Liver (tissue), 9 donors: ENCODE measurements around the gene CDC42BPB. TPM values are rescaled to one million over a fixed set of nuclear protein-coding genes. Genes with fewer than 3 reads are reported as not detected.

ENCODE experiments used
- DNase-seq: peaks from one replicate; pipeline ENCODE4 v3.0.0-alpha.2; 2017; ENCODE audit warnings: low spot score
- H3K27ac ChIP-seq, 2 donors: one replicate each; pipeline ENCODE4 v1.7.0; 2013; ENCODE audit warnings: inconsistent platforms in 2 of 2, low read length in 2 of 2, control low read depth in 1 of 2, low read depth in 1 of 2, mild to moderate bottlenecking in 1 of 2
- H3K27me3 ChIP-seq, 4 donors: one replicate each; pipeline versions ENCODE4 v1.6.1 to v1.7.0; 2013; ENCODE audit warnings: low read length in 3 of 4, inconsistent platforms in 1 of 4, mild to moderate bottlenecking in 1 of 4, moderate library complexity in 1 of 4; ENCODE audit not compliant: control insufficient read depth in 4 of 4, insufficient read depth in 4 of 4
- H3K36me3 ChIP-seq, 4 donors: one replicate each; pipeline versions ENCODE4 v1.6.1 to v1.7.0; 2013; ENCODE audit warnings: low read length in 3 of 4, mild to moderate bottlenecking in 3 of 4, low read depth in 1 of 4, moderate library complexity in 1 of 4; ENCODE audit not compliant: control insufficient read depth in 4 of 4, insufficient read depth in 3 of 4
- H3K4me1 ChIP-seq, 4 donors: one replicate each; pipeline versions ENCODE4 v1.6.1 to v1.7.0; 2013; ENCODE audit warnings: low read length in 3 of 4, mild to moderate bottlenecking in 3 of 4, moderate library complexity in 1 of 4; ENCODE audit not compliant: control insufficient read depth in 4 of 4, insufficient read depth in 4 of 4
- H3K4me3 ChIP-seq, 3 donors: one replicate each; pipeline versions ENCODE4 v1.6.1 to v1.7.0; 2013; ENCODE audit warnings: low read length in 3 of 3, control low read depth in 1 of 3, low read depth in 1 of 3, mild to moderate bottlenecking in 1 of 3
- H3K9ac ChIP-seq, 2 donors: one replicate each; pipeline ENCODE4 v1.7.0; 2013; ENCODE audit warnings: low read length in 2 of 2, mild to moderate bottlenecking in 2 of 2, moderate library complexity in 2 of 2, control low read depth in 1 of 2, low read depth in 1 of 2
- H3K9me3 ChIP-seq, 4 donors: one replicate each; pipeline versions ENCODE4 v1.6.1 to v1.7.0; 2013; ENCODE audit warnings: low read length in 3 of 4; ENCODE audit not compliant: control insufficient read depth in 4 of 4
- FOXA1 ChIP-seq: IDR thresholded peaks from 2 replicates; pipeline ENCODE4 v1.6.1; 2016; ENCODE audit warnings: antibody characterized with exemption
- GABPA ChIP-seq, 2 donors: IDR thresholded peaks in 1 of 2; conservative IDR thresholded peaks in 1 of 2; 2 replicates each; pipeline ENCODE4 v1.6.1; 2016; ENCODE audit warnings: antibody characterized with exemption in 2 of 2, mild to moderate bottlenecking in 1 of 2, moderate library complexity in 1 of 2
- HNF4A ChIP-seq, 2 donors: conservative IDR thresholded peaks; 2 replicates each; pipeline ENCODE4 v1.6.1; 2016; ENCODE audit warnings: antibody characterized with exemption in 2 of 2, mild to moderate bottlenecking in 2 of 2
- HNF4G ChIP-seq: IDR thresholded peaks from 2 replicates; pipeline ENCODE4 v1.6.1; 2016; ENCODE audit warnings: antibody characterized with exemption
- JUND ChIP-seq, 2 donors: IDR thresholded peaks; 2 replicates each; pipeline ENCODE4 v1.6.1; 2016; ENCODE audit warnings: antibody characterized with exemption in 2 of 2
- MAX ChIP-seq: IDR thresholded peaks from 2 replicates; pipeline ENCODE4 v1.6.1; 2016; ENCODE audit warnings: antibody characterized with exemption
- NR2F2 ChIP-seq: IDR thresholded peaks from 2 replicates; pipeline ENCODE4 v1.6.1; 2016; ENCODE audit warnings: antibody characterized with exemption
- RXRA ChIP-seq, 2 donors: IDR thresholded peaks; 2 replicates each; pipeline ENCODE4 v1.6.1; 2017 to 2018; ENCODE audit warnings: antibody characterized with exemption in 2 of 2, mild to moderate bottlenecking in 1 of 2
- SP1 ChIP-seq: IDR thresholded peaks from 2 replicates; pipeline ENCODE4 v1.6.1; 2018; ENCODE audit warnings: antibody characterized with exemption, mild to moderate bottlenecking
- TAF1 ChIP-seq: conservative IDR thresholded peaks from 2 replicates; pipeline ENCODE4 v1.6.1; 2016; ENCODE audit warnings: antibody characterized with exemption, mild to moderate bottlenecking
- ZBTB33 ChIP-seq: IDR thresholded peaks from 2 replicates; pipeline ENCODE4 v1.6.1; 2016; ENCODE audit warnings: antibody characterized with exemption
- WGBS: extraction: QIAGEN DNeasy Blood & Tissue Kit; methylation state at CpG from one replicate; pipeline ENCODE4 v1.1.7; 2013; 5-methylcytosine and 5-hydroxymethylcytosine counted together
- polyA plus RNA-seq, 2 donors: library from polyadenylated mRNA; stranded (reverse) in 1 of 2; unstranded in 1 of 2; fragments of 200-250 nt in 1 of 2; fragments of >200 nt in 1 of 2; fragmentation: Nextera tagmentation in 1 of 2; extraction: Ambion mirVana in 1 of 2; gene quantifications; one replicate each; pipeline versions ENCODE4 v1.2.1 to v1.2.3, GENCODE V29; 2013 to 2015
- total RNA-seq, 2 donors: library from RNA; depleted of rRNA; stranded (reverse); fragments of >200 nt; gene quantifications; one replicate each; pipeline ENCODE4 v1.2.3, GENCODE V29; 2014
- TF ChIP-seq, protein P1 (sequence below): fragments of 150-350 bp; IDR thresholded peaks from 2 replicates; pipeline ENCODE4 v1.5.1; 2017; ENCODE audit warnings: improper control_type of control experiment, low read depth, low read length; ENCODE audit not compliant: missing input control
- TF ChIP-seq, protein P2 (sequence below): IDR thresholded peaks from 2 replicates; pipeline ENCODE4 v1.6.1; 2016; ENCODE audit warnings: antibody characterized with exemption, mild to moderate bottlenecking
- donor health status: healthy.
- donor health status: healthy.
- donor health status: healthy.
- donor health status: healthy.
- donor health status: healthy.

CDC42BPB gene
- total and polyA plus RNA-seq, 4 donors = 4.1 to 78.7 (median 29.7) TPM

- Histone ChIP-seq H3K4me3 (no peak overlapping the region), H3K27ac (no peak overlapping the region), H3K4me1 (no peaks in the 10 kb centered on the region), H3K27me3 (no peaks in the 10 kb centered on the region), H3K9me3 (no peaks in the 10 kb centered on the region), H3K9ac (no peak overlapping the region), H3K36me3 (peaks cover 15 to 85% (median 54%) of the 10 kb centered on the region in 4 donors)
- 89% methylated on average over 8 of the region's 8 CpGs for WGBS
- TF ChIP-seq, protein P1, sequence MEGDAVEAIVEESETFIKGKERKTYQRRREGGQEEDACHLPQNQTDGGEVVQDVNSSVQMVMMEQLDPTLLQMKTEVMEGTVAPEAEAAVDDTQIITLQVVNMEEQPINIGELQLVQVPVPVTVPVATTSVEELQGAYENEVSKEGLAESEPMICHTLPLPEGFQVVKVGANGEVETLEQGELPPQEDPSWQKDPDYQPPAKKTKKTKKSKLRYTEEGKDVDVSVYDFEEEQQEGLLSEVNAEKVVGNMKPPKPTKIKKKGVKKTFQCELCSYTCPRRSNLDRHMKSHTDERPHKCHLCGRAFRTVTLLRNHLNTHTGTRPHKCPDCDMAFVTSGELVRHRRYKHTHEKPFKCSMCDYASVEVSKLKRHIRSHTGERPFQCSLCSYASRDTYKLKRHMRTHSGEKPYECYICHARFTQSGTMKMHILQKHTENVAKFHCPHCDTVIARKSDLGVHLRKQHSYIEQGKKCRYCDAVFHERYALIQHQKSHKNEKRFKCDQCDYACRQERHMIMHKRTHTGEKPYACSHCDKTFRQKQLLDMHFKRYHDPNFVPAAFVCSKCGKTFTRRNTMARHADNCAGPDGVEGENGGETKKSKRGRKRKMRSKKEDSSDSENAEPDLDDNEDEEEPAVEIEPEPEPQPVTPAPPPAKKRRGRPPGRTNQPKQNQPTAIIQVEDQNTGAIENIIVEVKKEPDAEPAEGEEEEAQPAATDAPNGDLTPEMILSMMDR = no peak
- TF ChIP-seq ZBTB33 (no peak), NR2F2 (no peak), HNF4A (conservative IDR thresholded peaks at IDR 0.05) (no peak), JUND (IDR thresholded peaks at IDR 0.05) (no peak), MAX (no peak)
- TF ChIP-seq, protein P2, sequence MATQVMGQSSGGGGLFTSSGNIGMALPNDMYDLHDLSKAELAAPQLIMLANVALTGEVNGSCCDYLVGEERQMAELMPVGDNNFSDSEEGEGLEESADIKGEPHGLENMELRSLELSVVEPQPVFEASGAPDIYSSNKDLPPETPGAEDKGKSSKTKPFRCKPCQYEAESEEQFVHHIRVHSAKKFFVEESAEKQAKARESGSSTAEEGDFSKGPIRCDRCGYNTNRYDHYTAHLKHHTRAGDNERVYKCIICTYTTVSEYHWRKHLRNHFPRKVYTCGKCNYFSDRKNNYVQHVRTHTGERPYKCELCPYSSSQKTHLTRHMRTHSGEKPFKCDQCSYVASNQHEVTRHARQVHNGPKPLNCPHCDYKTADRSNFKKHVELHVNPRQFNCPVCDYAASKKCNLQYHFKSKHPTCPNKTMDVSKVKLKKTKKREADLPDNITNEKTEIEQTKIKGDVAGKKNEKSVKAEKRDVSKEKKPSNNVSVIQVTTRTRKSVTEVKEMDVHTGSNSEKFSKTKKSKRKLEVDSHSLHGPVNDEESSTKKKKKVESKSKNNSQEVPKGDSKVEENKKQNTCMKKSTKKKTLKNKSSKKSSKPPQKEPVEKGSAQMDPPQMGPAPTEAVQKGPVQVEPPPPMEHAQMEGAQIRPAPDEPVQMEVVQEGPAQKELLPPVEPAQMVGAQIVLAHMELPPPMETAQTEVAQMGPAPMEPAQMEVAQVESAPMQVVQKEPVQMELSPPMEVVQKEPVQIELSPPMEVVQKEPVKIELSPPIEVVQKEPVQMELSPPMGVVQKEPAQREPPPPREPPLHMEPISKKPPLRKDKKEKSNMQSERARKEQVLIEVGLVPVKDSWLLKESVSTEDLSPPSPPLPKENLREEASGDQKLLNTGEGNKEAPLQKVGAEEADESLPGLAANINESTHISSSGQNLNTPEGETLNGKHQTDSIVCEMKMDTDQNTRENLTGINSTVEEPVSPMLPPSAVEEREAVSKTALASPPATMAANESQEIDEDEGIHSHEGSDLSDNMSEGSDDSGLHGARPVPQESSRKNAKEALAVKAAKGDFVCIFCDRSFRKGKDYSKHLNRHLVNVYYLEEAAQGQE = no peak
- no peak for DNase-seq
These were observed 101.5 kb downstream of the CDC42BPB start for GRCh38 chr14:102955636-102956408.

GRCh38 chr14:102954081-102954789 is 103.1 kb downstream of the CDC42BPB start:
- Histone ChIP-seq H3K4me1 (peaks cover 0 to 6% (median 3%) of the 10 kb centered on the region in 4 donors), H3K9ac (no peak overlapping the region), H3K27ac (no peak overlapping the region), H3K27me3 (no peaks in the 10 kb centered on the region), H3K9me3 (no peaks in the 10 kb centered on the region), H3K4me3 (no peak overlapping the region), H3K36me3 (peaks cover 15 to 83% (median 52%) of the 10 kb centered on the region in 4 donors)
- DNase-seq = no peak
- WGBS = 93% methylated on average over 18 of the region's 18 CpGs
- TF ChIP-seq NR2F2 (no peak), JUND (IDR thresholded peaks at IDR 0.05) (no peak), GABPA (IDR thresholded peaks at IDR 0.05 in 1 of 2, conservative IDR thresholded peaks at IDR 0.05 in 1 of 2) (no peak), RXRA (IDR thresholded peaks at IDR 0.05) (no peak), MAX (no peak), FOXA1 (no peak), HNF4G (no peak), SP1 (no peak), TAF1 (no peak)
- TF ChIP-seq, protein P1 = no peak
- TF ChIP-seq, protein P2 = no peak
